ENCODE results near the gene ZSWIM4. TPM values are rescaled to one million over a fixed set of nuclear protein-coding genes. Genes with fewer than 3 reads are reported as not detected.
A peak's percentile ranks its signal among the peaks of the same experiment; 100 is the strongest.

Gene ZSWIM4
- total RNA-seq, 2 experiments from 2014 or later = 8.1 to 8.4 TPM

DNA sequence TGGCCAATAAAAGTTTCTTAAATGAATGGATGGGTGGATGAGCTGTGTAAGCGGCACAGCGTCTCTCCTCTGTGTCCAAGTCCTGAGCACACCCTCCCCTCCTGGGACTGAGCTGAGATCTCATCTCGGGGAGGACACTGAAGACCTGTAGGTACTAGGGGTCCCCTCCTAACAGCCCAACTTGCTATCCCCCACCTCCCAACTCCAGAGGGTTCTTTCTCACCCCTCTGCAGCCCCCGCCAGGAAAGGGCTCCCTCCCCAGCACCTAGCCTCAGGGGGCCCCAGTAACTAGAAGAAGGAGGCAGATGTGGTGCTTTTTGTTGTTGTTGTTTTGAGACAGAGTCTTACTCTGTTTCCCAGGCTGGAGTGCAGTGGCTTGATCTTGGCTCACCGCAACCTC is 80.6 kb downstream of the ZSWIM4 start:
- Mint-ChIP-seq H3K27me3 (peaks cover 4% of the 10 kb centered on the region), H3K4me1 (peaks cover 12% of the 10 kb centered on the region), H3K9me3 (ENCODE audit: low read depth) (no peaks in the 10 kb centered on the region), H3K27ac (no peak overlapping the region), H3K4me3 (no peak overlapping the region), H3K36me3 (no peaks in the 10 kb centered on the region)
- ATAC-seq = no peak
- DNase-seq = no peak
- CTCF ChIA-PET = interaction anchor here (0.9 to 2.0 kb wide), 5 partner anchors 14 to 260 kb away, joined by 3 to 6 read pairs (median 5); partner anchors contain the start of genes ASF1B and MISP3

DNA sequence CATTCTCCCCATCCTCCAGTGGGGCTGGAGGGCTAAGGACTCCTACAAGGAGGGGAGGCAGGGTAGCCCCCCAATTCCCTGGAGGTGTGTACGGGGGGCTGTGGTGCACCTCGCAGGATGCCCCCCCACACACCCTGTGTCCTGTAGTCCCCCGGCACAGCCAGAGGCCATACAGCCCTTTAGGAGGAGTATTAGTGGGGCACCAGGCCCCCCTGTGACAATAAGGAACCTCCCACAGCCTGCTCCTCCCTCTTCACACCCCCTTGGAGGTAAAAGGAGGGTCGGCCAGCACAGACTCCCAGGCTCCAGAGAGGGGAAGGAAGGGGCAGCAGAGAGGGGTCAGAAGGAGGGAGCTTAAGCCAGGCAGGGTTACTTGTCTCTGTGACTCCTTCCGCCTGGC is 81.6 kb downstream of the ZSWIM4 start, which contains the start of gene NANOS3:
TSS of gene NANOS3 (plus strand) at position 301 of the 400 bp plus-strand sequence. CDS start 115 bp downstream, outside the sequence.
- DNase-seq (no peak), ATAC-seq (no peak)
- no peak within 1 kb of the TSS for H3K4me3 Mint-ChIP-seq
- peaks cover 4% of the 10 kb centered on the region for H3K27me3 Mint-ChIP-seq
- no peaks in the 10 kb centered on the region for H3K36me3 Mint-ChIP-seq
- H3K4me1 Mint-ChIP-seq = peaks cover 22% of the 10 kb centered on the region
- H3K9me3 Mint-ChIP-seq (ENCODE audit: low read depth) = no peaks in the 10 kb centered on the region
- H3K27ac Mint-ChIP-seq = no peak within 1 kb of the TSS
- CTCF ChIA-PET = interaction anchor here (0.9 to 2.0 kb wide), 3 partner anchors 15 to 198 kb away, joined by 3 to 5 read pairs (median 3); partner anchors contain the start of gene MISP3

DNA sequence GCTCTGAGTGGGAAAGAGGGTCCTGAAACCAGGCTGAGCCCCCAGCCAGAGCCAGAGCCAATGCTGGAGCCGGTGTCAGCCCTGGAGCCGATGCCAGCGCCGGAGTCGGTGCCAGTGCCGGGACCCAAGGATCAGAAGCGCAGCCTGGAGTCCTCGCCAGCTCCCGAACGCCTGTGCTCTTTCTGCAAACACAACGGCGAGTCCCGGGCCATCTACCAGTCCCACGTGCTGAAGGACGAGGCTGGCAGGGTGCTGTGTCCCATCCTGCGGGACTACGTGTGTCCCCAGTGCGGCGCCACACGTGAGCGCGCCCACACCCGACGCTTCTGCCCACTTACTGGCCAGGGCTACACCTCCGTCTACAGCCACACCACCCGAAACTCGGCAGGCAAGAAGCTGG is 82.1 kb downstream of the ZSWIM4 start:
- peaks cover 2% of the 10 kb centered on the region for H3K27me3 Mint-ChIP-seq
- no peak overlapping the region for H3K4me3 Mint-ChIP-seq
- no peak overlapping the region for H3K27ac Mint-ChIP-seq
- no peaks in the 10 kb centered on the region for H3K36me3 Mint-ChIP-seq
- no peak for DNase-seq
- CTCF ChIA-PET = interaction anchor here (0.8 to 6.0 kb wide), 5 partner anchors 16 to 260 kb away, joined by 3 to 46 read pairs (median 3); no protein-coding TSS in a partner anchor
- peaks cover 26% of the 10 kb centered on the region for H3K4me1 Mint-ChIP-seq
- no peaks in the 10 kb centered on the region for H3K9me3 Mint-ChIP-seq (ENCODE audit: low read depth)
- ATAC-seq = no peak

DNA sequence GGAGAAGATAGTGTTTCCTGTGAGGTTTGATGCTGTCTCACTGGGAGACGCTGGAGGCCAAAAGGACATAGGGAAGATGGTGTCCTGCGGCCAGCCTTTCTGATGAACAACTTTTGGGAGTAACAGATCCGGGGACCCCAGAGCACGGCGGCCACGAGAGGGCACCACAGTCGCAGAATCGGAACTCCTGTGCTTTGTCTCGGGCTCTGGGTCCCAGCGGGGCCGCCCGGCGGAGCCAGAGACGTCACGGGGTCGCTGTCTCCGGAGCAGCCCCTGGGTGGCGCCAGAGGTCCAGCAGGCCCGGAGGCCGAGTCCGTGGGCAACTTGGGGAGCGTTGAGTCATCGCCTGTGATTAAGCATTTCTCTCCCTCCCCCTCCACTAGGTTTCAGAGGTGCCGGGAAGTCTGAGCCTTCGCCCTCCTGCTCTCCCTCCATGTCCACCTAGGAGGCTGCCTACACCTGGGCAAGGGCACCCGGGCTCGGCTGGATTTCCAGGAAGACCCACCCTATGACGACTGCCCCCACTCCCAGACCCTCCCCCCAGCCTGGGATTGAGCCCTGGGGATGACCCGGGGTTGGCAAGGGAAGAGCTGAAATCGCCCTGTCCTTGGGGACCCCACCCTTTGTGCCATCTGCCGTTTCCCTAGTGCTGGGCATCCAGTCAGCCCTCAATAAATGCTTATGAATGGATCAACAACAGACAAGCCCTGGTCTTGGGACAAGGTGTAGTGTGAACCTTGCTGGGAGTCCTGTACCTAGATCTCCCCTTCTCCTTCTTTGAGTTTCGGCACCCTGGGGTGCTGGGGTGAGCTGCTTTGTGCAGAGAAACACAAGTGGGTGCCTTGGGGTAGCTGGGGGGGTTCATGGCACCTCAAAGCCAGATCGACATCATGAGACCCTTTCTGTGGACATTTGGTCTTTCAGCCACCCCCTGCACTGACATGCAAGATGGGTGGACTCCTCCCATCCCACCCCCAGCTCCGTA is 85.1 kb downstream of the ZSWIM4 start:
- Mint-ChIP-seq H3K27me3 (peaks cover 9% of the 10 kb centered on the region), H3K27ac (peak overlapping the region; percentile 70), H3K4me3 (peak overlapping the region; percentile 25), H3K36me3 (no peaks in the 10 kb centered on the region), H3K9me3 (ENCODE audit: low read depth) (no peaks in the 10 kb centered on the region), H3K4me1 (peaks cover 37% of the 10 kb centered on the region)
- CTCF ChIA-PET = interaction anchor here (0.6 to 11.4 kb wide), 40 partner anchors 10 to 540 kb away, joined by 3 to 153 read pairs (median 4); partner anchors contain the start of genes ASF1B, DCAF15, IL27RA and MISP3
- peak; percentile 98 for ATAC-seq
- peak; percentile 99 for DNase-seq

DNA sequence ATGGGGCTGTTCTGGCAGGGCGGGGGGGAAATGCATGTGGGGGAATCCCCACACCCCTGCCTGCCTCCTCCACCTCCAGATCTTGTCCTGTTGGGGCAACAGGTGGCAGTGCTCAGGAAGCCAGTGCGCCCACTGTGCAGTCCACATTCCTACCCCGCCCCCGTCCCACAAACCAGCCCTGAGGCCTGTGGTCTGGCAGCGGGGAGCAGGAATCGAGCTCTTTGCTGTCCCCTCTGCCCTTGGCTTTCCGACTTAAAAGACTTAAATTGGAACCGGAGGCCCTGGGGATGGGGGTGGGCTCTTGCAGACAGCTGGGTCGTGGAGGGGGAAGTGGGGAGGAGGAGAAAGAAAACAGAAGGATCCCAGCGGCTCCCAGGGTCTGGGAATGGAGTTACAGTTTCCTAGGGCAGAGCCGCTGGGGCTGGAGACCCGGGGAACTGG is 86.0 kb downstream of the ZSWIM4 start:
- Mint-ChIP-seq H3K4me3 (no peak overlapping the region), H3K9me3 (ENCODE audit: low read depth) (no peaks in the 10 kb centered on the region), H3K36me3 (no peaks in the 10 kb centered on the region), H3K27me3 (peaks cover 9% of the 10 kb centered on the region), H3K4me1 (peaks cover 44% of the 10 kb centered on the region), H3K27ac (peak overlapping the region; percentile 82)
- CTCF ChIA-PET = interaction anchor here (0.6 to 11.4 kb wide), 25 partner anchors 19 to 539 kb away, joined by 3 to 153 read pairs (median 6); partner anchors contain the start of genes ASF1B, DCAF15, IL27RA and MISP3
- ATAC-seq (no peak), DNase-seq (peak; percentile 61)

Small RNA genes lying within 50 kb of the gene (microRNA-seq; reads per million reads assigned to microRNA genes)
- gene MIR181C (1,333 reads per million, percentile 85 among the genes with 10 or more reads in this experiment), gene MIR181D (1,547 reads per million, percentile 87 among the genes with 10 or more reads in this experiment)

Other genes with a start within 250 kb of the ZSWIM4 start
- gene MRI1, start 30.9 kb upstream of the ZSWIM4 start, total RNA-seq = 10 to 100 TPM; 51.7 to 59.3 TPM
- gene C19orf53, start 21.0 kb upstream of the ZSWIM4 start, total RNA-seq = 10 to 100 TPM; 77.7 to 94.0 TPM
- 1 to 10 TPM; 1.1 to 2.8 TPM for gene NANOS3, start 81.7 kb downstream of the ZSWIM4 start, total RNA-seq
- gene BRME1, start 110.7 kb downstream of the ZSWIM4 start, total RNA-seq = 1 to 10 TPM; 4.1 to 4.4 TPM
- 10 to 100 TPM; 34.0 to 35.1 TPM for gene CC2D1A, start 110.8 kb downstream of the ZSWIM4 start, total RNA-seq
- under 1 TPM; 0.29 to 0.47 TPM for gene PODNL1, start 143.0 kb downstream of the ZSWIM4 start, total RNA-seq
- gene DCAF15, start 157.1 kb downstream of the ZSWIM4 start, total RNA-seq = 10 to 100 TPM; 82.5 to 94.3 TPM
- gene RFX1, start 210.9 kb downstream of the ZSWIM4 start, total RNA-seq = 10 to 100 TPM; 16.0 to 17.8 TPM
- not detected for gene RLN3, start 232.7 kb downstream of the ZSWIM4 start, total RNA-seq
- 10 to 100 TPM; 29.7 to 60.3 TPM for gene IL27RA, start 236.3 kb downstream of the ZSWIM4 start, total RNA-seq